Measurements from ENCODE around the gene TNXB.

TNXB gene

GRCh38 chr6:32133786-32134185, 24.6 kb upstream of the TNXB start:
- H3K27me3 ChIP-seq (ENCODE audit: insufficient read depth, low read length, poor library complexity, severe bottlenecking): no peaks in the 10 kb centered on the region
- H3F3A ChIP-seq (ENCODE audit: low read depth): no peaks in the 10 kb centered on the region
- peaks cover 5% of the 10 kb centered on the region; the same call in 1 of the 2 replicates for H3K79me2 ChIP-seq (ENCODE audit: insufficient read depth, low read length)
- H3K36me3 ChIP-seq (ENCODE audit: insufficient read depth, low read length): no peaks in the 10 kb centered on the region
- peaks cover 8% of the 10 kb centered on the region for H3K4me1 ChIP-seq (ENCODE audit: insufficient read depth, low read length, poor library complexity, severe bottlenecking)
- H3K9ac ChIP-seq (ENCODE audit: low read depth, low read length, poor library complexity, severe bottlenecking): no peak overlapping the region
- TF ChIP-seq, protein P1, sequence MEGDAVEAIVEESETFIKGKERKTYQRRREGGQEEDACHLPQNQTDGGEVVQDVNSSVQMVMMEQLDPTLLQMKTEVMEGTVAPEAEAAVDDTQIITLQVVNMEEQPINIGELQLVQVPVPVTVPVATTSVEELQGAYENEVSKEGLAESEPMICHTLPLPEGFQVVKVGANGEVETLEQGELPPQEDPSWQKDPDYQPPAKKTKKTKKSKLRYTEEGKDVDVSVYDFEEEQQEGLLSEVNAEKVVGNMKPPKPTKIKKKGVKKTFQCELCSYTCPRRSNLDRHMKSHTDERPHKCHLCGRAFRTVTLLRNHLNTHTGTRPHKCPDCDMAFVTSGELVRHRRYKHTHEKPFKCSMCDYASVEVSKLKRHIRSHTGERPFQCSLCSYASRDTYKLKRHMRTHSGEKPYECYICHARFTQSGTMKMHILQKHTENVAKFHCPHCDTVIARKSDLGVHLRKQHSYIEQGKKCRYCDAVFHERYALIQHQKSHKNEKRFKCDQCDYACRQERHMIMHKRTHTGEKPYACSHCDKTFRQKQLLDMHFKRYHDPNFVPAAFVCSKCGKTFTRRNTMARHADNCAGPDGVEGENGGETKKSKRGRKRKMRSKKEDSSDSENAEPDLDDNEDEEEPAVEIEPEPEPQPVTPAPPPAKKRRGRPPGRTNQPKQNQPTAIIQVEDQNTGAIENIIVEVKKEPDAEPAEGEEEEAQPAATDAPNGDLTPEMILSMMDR (conservative IDR thresholded peaks at IDR 0.05; ENCODE audit: low read length): no peak
- TF ChIP-seq EZH2phosphoT487 (IDR thresholded peaks at IDR 0.05; ENCODE audit: borderline replicate concordance): no peak
- H3K9me3 ChIP-seq (ENCODE audit: insufficient read depth, low read depth, low read length): no peaks in the 10 kb centered on the region
- H4K20me1 ChIP-seq (ENCODE audit: insufficient read depth, low read length, poor library complexity, severe bottlenecking): no peaks in the 10 kb centered on the region
- H3K4me3 ChIP-seq (ENCODE audit: low read length, poor library complexity, severe bottlenecking): no peak overlapping the region
- no peaks in the 10 kb centered on the region for H3K9me2 ChIP-seq (replicated peaks; ENCODE audit: low read depth, low read length)
- H2AFZ ChIP-seq (ENCODE audit: low read length): no peak overlapping the region
- H3K4me2 ChIP-seq (ENCODE audit: low read depth, low read length, poor library complexity, severe bottlenecking): no peak overlapping the region

GRCh38 chr6:32132110-32132509, 23.0 kb upstream of the TNXB start:
- no peak for TF ChIP-seq EZH2phosphoT487 (IDR thresholded peaks at IDR 0.05; ENCODE audit: borderline replicate concordance)
- TF ChIP-seq, protein P1 (conservative IDR thresholded peaks at IDR 0.05; ENCODE audit: low read length): no peak

GRCh38 chr6:32131439-32131948, 22.4 kb upstream of the TNXB start:
- Histone ChIP-seq H3F3A (ENCODE audit: low read depth) (no peaks in the 10 kb centered on the region), H2AFZ (ENCODE audit: low read length) (no peak overlapping the region), H3K9me2 (replicated peaks; ENCODE audit: low read depth, low read length) (no peaks in the 10 kb centered on the region), H3K36me3 (ENCODE audit: insufficient read depth, low read length) (no peaks in the 10 kb centered on the region), H3K27me3 (ENCODE audit: insufficient read depth, low read length, poor library complexity, severe bottlenecking) (no peaks in the 10 kb centered on the region), H3K9me3 (ENCODE audit: insufficient read depth, low read depth, low read length) (no peaks in the 10 kb centered on the region), H3K9ac (ENCODE audit: low read depth, low read length, poor library complexity, severe bottlenecking) (no peak overlapping the region), H4K20me1 (ENCODE audit: insufficient read depth, low read length, poor library complexity, severe bottlenecking) (peaks cover 10% of the 10 kb centered on the region), H3K4me2 (ENCODE audit: low read depth, low read length, poor library complexity, severe bottlenecking) (no peak overlapping the region), H3K4me1 (ENCODE audit: insufficient read depth, low read length, poor library complexity, severe bottlenecking) (peaks cover 21% of the 10 kb centered on the region), H3K79me2 (ENCODE audit: insufficient read depth, low read length) (peaks cover 21% of the 10 kb centered on the region), H3K4me3 (ENCODE audit: low read length, poor library complexity, severe bottlenecking) (no peak overlapping the region)
- TF ChIP-seq EZH2phosphoT487 (IDR thresholded peaks at IDR 0.05; ENCODE audit: borderline replicate concordance): no peak
- TF ChIP-seq, protein P1 (conservative IDR thresholded peaks at IDR 0.05; ENCODE audit: low read length): no peak

More at GRCh38 chr6:32132110-32132509, 23.0 kb upstream of the TNXB start:
- Histone ChIP-seq H3K4me1 (ENCODE audit: insufficient read depth, low read length, poor library complexity, severe bottlenecking) (peaks cover 15% of the 10 kb centered on the region), H3K9me2 (replicated peaks; ENCODE audit: low read depth, low read length) (no peaks in the 10 kb centered on the region), H3K4me2 (ENCODE audit: low read depth, low read length, poor library complexity, severe bottlenecking) (no peak overlapping the region), H3F3A (ENCODE audit: low read depth) (no peaks in the 10 kb centered on the region), H2AFZ (ENCODE audit: low read length) (no peak overlapping the region), H4K20me1 (ENCODE audit: insufficient read depth, low read length, poor library complexity, severe bottlenecking) (peaks cover 4% of the 10 kb centered on the region), H3K27me3 (ENCODE audit: insufficient read depth, low read length, poor library complexity, severe bottlenecking) (no peaks in the 10 kb centered on the region), H3K36me3 (ENCODE audit: insufficient read depth, low read length) (no peaks in the 10 kb centered on the region), H3K9ac (ENCODE audit: low read depth, low read length, poor library complexity, severe bottlenecking) (no peak overlapping the region), H3K4me3 (ENCODE audit: low read length, poor library complexity, severe bottlenecking) (no peak overlapping the region), H3K79me2 (ENCODE audit: insufficient read depth, low read length) (peaks cover 14% of the 10 kb centered on the region), H3K9me3 (ENCODE audit: insufficient read depth, low read depth, low read length) (no peaks in the 10 kb centered on the region)
